Measurements from ENCODE around the gene SFXN2.

The SFXN2 gene

GRCh38 chr10:102763037-102763607 is 48.7 kb downstream of the SFXN2 start:
- no peak for TF ChIP-seq CTCF (IDR thresholded peaks at IDR 0.05; ENCODE audit: control insufficient read depth, extremely low read depth, insufficient read depth)
- H3K4me3 ChIP-seq (ENCODE audit: low read depth, low read length): no peak overlapping the region
- DNase-seq (ENCODE audit: low read depth): no peak

- DNase-seq (ENCODE audit: low read depth): no peak
- H3K4me3 ChIP-seq (ENCODE audit: low read depth, low read length): no peak overlapping the region
- no peak for TF ChIP-seq CTCF (IDR thresholded peaks at IDR 0.05; ENCODE audit: control insufficient read depth, extremely low read depth, insufficient read depth)
Measured at GRCh38 chr10:102764470-102765161, 50.2 kb downstream of the SFXN2 start.

DNA sequence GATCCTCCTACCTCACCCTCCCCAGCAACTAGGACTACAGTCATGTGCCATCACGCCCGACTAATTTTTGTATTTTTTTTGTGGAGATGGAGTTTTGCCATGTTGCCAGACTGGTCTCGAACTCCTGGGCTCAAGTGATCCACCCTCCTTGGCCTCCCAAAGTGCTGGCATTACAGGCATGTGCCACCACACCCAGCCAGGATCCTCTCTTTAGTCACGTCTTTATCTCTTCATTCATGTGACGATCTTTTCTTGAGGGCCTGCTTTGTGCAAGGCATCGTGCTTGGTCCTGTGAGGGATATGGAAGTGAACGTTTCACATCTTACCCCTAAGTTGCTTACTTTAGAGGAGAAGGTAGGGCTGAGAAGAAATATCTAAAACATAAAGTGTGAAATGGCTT is 50.9 kb downstream of the SFXN2 start:
- H3K4me3 ChIP-seq (ENCODE audit: low read depth, low read length): no peak overlapping the region
- no peak for DNase-seq (ENCODE audit: low read depth)

DNA sequence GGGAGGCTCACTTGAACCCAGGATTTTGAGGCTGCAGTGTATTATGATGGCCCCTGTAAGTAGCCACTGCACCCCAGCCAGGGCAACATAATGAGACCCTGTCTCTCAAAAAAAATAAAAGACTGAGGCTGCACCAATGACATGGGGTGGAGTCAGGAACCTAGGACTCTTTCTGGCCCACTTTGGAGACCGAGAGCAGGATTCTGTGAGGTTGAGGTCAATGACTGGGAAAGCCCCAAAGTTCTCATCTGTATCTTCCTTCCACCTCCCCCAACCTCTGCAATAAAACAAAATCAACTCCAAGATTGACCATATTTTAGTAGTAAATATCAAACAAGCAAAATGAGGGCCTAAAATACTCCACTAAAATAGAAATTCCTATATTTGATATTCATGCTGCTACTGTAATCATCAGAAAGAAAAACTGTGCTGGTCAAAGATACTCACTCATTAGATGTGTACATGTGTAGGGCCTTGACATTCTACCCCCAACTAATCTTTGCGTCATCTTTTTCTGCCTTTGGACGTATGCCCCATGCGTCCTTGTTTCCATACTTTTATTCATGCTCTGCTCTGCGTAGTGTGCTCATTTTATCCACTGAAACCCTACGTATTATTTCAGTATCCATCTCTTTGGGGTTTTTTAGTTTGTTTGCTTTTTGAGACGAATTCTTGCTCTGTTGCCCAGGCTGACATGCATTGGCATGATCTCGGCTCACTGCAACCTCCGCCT is 53.2 kb downstream of the SFXN2 start:
- no peak for DNase-seq (ENCODE audit: low read depth)
- H3K4me3 ChIP-seq (ENCODE audit: low read depth, low read length): no peak overlapping the region

More for the DNA sequence above, 50.9 kb downstream of the SFXN2 start:
- no peak for TF ChIP-seq CTCF (IDR thresholded peaks at IDR 0.05; ENCODE audit: control insufficient read depth, extremely low read depth, insufficient read depth)

GRCh38 chr10:102769375-102770107 is 55.1 kb downstream of the SFXN2 start:
- no peak for TF ChIP-seq CTCF (IDR thresholded peaks at IDR 0.05; ENCODE audit: control insufficient read depth, extremely low read depth, insufficient read depth)
- DNase-seq (ENCODE audit: low read depth): peak; percentile 75

More for the DNA sequence above, 53.2 kb downstream of the SFXN2 start:
- TF ChIP-seq CTCF (IDR thresholded peaks at IDR 0.05; ENCODE audit: control insufficient read depth, extremely low read depth, insufficient read depth): no peak

DNA sequence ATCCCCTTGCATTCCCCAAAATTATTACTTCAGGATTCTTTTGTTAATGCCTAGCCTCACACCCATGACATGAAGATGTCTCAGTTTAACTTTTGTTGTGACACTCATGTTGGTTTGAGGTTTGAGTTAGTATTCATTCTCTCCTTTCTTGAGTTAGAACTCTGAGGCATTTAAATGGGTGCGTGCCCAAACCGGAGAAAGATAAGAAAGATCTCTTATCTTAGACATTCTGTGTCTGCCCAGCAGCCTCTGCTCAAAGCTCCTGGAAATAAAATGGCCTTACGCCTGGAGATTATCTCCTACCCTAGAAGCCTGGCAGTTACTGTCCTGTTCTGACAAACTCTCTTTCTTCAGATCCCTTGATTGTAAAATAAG is 55.7 kb downstream of the SFXN2 start:
- H3K4me3 ChIP-seq (ENCODE audit: low read depth, low read length): no peak overlapping the region
- TF ChIP-seq CTCF (IDR thresholded peaks at IDR 0.05; ENCODE audit: control insufficient read depth, extremely low read depth, insufficient read depth): no peak
- DNase-seq (ENCODE audit: low read depth): no peak

More at GRCh38 chr10:102769375-102770107, 55.1 kb downstream of the SFXN2 start:
- H3K4me3 ChIP-seq (ENCODE audit: low read depth, low read length): no peak overlapping the region
